IPS-NIHi7 (cell line): ENCODE measurements around the gene SMPD3.
A peak's percentile ranks its signal among the peaks of the same experiment; 100 is the strongest.

Experiments
- DNase-seq: peaks from one replicate; pipeline ENCODE4 v3.0.0; 2012; ENCODE audit warnings: mixed read lengths; ENCODE audit errors: extremely low spot score

The SMPD3 gene

DNA sequence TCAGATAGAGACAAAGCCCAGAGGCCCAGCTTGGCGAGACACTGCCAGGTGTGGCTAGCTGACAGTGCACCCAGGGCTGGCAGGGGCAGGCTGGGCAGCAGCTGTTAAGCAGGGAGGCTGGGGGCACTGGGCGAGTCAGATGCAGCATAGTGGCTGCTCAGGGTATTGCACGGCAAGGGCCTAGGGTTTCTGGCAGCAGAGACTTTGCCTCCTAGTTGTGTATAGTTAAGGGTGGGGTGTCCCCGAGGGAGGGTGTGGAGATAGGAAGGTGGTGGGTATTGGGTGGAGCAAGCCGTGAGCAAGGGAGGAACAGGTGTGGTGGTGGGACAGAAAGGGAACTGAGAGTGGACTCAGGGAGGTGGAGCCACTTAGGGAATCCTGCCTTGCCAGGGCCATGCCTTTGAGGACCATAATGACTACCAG, 66.0 kb downstream of the SMPD3 start:
- DNase-seq, result peak; percentile 73

DNA sequence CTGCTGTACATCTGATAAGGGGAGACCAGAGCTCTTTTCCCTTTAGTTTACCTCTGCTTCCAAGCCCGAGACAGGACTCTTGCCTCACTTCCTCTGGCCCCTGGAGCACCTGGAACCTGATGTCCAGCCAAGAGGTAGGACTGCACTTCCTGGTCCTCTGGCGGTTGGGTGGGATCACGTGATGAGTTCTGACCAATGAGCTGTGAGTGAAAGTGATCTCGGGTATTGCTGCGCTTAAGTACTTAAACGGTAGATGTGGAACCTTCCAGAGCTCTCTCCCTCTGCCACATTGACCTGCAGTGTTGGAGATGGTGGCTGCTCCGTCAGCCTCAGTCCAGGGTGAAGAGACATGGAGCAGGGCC, 67.0 kb downstream of the SMPD3 start:
- DNase-seq, result no peak

DNA sequence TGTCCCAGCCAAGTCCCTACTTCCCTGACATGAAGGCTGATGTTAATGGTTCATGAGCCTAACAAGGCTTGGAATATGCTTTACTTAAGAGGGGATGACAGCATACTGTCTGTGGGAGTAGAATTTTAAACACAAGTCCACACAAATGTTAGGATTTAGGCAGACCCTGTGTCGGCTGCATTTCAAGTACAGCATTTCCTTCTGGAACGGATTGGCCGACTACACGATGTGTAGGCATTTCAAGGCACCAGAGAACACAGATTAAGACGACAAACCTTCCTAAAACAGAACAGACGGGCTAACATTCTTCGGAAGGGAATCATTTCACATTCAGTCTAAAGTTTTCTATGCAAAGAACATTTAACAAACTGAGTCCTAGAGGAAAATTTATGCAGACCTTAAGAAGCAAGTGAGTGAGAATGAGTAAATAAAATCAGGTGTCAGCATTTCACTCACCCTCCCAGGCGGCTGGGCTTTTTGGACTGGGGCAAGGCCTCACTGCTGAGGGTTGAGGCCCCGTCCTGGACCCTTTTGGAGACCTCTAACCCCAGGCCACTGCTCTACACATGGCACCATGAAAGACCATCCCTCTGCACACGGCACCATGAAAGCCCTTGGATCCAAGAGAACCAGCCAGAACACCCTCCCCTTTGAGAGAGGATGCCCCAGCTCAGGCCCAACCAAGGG, 67.5 kb downstream of the SMPD3 start:
- no peak for DNase-seq

DNA sequence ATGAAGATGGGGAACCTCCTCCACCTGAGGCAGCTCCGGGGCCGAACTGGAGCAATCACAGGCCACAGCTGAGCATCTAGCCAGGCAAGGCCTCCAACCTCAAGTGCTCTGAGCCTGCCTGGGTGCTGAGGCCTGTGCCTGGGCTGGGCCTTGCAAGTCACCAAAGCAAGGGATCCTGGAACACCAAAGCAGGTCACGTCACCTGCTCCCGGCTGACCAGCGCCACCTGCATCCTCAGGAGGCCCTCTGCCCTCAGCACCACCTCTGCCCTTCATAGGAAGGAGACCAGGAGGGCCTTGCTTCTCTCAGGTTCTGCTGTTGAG, 68.0 kb downstream of the SMPD3 start:
- no peak for DNase-seq

DNA sequence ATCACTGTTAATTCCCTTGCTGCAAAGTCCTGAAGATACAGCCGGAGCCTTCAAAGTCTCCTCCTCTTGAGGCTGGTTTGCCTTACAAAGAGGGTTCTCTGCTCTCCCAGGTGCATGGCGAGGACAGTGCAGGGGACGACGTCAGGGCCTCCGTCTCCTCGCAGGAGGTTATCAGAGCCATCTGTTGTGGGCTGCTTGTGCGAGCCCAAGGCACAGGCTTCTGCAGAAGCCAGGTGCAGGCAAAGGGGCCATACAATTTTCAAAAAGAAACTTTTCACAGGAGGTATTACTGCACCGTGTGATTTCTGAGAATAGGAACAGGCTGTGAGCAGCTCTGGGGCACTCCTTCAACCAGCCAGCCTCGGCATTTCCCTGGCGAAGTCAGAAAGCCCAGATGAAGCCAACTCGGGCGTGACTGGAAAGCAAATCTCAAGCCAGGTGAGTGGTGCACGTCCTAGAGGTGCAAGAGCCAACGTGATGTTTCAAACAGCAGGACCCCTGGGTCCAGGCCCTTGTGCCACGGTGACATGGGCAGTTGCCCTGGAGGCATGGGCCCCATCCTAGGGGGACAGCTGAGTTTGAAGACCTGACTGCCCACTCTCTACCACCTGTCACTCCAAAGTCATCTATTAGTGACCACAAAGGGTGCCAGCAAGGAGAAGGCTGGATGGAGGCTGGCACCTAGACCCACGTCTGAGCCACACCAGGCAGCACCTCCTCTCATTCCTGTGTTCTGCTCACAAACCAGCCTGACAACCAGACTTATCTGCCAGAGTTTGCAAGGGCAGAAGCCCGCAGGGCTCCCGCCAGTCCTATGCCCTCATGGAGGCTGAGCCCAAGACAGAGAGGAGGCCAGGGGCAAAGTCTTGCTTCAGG, 68.6 kb downstream of the SMPD3 start:
- no peak for DNase-seq

DNA sequence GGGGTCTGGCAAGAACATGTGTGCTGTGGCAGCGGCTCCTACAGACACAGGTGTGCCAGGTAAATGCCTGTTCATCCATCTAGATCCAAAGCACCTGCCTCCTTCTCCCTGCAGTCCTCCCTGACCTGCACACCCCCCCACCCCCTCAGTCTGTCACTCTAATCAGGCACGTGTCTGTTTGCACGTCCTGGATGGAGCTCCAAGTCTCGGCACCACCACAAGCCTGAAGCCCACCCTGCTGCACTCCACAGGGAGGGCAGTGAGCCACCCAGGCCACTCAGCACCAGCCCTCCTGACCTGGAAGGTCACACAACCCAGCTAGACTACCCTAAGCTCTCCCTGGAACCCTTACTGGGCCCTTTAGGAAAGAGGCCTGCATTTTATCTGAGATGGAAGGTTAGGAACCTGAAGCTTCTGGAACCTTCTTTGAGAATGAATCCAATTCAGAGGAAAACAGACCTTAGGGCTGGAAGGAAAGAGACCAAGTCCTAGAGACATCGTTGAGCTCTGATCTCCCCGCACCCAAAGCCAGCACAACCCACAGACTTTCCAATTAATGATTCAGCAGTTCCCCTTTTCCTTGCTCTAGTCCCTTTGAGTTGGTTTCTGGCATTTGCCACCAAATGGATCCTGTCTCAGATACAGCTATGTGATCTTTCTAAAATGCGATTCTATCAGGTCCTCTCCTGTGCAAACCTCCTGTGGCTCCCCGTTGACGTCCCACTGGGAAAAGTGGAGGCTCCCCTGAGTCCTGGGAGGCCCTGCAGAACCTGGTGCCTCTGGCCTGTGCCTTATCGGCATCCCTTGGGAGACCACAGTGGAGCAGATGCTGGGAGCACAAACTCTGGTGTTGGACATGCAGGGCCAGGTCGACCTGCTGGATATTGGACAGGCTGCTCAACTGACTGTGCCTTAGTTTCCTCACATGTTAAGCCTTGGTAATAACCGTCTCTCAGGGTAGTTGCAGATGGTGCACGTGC, 69.6 kb downstream of the SMPD3 start:
- no peak for DNase-seq

DNA sequence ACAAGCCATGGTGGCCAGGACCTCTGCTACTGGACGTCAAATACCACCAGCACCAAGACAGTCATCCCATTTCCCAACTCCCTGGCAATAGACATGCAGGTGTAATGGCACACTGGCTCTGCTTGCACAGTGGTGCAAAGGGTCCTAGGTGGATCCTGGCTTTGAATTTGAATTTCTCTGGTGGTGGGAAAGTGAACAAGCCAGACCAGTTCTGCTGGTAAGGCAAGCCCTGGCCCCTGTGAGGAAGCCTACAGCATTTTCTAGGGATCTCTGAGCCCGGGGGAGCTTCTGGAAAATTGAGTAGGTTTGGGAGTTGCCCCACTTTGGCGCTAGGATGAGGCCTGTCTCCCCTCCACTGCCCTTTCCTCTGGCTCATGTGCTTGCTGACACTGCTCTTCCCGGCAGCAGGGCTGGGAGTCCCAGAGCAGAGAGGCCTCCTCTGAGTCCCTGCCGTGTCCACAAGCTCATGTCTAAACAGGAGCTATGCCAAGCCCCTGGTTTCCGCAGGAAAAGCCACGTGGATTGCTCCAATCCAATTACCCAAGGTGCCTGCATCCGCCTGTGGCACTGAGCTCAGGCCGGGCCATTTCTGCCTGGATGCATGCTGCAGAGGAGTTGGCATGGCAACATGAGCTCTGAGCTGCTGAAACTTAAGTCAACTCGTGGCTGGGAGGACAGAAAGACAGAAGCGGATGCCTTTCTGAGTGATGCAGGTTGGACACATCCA, 70.5 kb downstream of the SMPD3 start:
- no peak for DNase-seq

DNA sequence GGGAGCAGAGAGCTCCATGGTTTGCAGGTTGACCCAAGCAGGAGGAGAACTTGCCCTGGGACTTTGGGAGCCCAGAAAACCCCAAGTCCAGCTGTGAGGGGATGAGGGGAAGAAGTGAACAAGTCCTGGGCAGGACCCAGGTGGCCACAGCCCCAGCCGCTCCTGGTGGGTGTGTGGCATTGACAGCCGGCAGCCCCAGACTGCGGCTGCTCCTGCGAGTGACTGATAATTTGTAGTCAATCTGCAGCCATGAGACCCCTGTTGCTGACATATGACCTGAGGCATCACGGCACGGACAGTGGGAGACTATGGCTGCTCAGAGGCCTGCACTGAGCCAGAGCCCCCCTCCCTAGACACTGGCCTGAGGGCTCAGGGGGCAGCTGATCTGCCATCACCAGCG, 71.1 kb downstream of the SMPD3 start:
- no peak for DNase-seq

DNA sequence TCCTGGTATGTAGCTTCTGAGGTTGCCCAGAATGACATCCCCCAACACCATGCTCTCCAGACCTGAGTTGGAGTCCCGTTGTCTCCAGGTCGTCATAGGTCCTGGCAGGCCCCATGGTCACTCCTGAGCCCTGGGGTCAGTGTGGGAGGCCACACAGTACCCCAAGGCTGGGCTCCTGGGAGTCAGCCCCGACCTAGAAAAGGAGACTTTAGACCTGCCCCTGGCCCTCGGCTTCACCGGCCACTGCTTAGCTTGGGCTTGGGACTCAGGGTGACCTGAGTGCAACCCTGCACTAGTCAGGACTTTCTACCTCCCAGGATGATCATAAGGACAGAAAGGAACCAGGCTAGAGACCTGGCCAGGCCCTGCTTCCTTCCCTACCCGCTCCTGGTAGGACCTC, 71.7 kb downstream of the SMPD3 start:
- no peak for DNase-seq

DNA sequence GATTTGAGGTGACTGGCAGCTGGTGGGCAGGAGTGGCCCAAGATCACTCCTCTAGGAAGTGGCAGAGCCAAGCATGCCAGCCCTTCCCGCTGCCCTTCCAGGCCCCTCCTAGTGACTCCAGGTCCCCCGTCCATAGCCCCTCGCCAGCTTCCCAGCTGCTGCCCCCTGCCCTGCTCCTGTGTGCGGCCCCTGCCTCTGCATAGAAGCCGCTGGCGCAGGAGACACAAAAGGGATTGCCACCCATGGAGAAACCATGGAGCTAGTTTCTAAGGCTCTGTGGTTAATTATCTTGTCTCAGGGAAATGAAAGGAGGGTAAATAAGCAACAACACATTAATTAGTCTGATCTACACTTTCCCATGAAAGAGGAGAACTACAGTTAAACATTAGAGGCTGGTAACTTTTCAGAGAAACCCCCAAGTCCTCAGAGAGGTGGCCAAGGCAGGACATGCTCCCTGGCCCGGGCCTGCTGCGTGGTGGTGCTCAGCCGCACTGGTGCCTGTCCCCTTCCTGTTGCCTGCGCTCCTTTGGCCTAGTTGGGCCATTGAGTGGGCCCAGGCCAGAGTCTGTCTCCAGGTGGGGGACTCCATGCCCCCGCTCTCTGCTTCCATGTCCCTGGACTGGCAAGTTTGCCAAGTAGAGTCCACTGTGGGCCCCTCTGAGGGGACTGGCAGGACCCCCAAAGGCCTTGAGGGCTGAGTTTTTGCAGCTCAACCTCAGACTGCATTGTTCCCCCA, 72.3 kb downstream of the SMPD3 start:
- DNase-seq, result no peak

DNA sequence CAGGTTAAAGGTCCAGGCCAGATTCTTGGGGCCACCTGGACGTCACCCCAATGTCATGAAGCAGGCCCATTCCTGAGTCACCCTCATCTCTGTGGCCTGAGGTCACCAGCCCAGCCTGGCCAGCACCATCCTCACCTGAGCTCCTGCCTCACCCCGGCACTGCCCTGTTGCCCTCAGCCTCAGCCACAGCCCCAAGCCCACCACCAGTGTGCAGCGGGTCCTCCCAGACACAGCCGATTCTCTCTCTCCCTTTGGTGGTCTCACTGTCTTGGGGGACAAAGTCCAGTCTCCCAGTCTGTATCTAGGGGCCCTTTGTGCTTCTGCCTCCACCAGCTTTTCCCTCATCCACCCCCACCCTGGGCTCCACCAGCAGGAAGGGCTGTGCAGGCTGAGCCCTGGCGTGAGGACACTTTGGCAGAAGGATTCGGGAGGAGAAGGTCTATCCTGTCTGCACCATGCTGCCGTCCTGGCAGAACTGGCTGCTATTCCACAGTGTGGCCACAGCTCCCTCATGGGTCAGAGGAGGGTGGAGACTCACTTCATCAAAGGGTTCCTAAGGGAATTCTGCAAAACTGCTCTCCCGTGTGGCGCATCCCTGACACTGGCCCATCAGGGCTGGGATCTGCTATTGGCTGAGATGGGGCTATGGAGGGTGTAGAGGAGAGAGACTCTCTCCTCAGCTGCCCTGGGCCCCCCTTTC, 73.2 kb downstream of the SMPD3 start:
- no peak for DNase-seq

DNA sequence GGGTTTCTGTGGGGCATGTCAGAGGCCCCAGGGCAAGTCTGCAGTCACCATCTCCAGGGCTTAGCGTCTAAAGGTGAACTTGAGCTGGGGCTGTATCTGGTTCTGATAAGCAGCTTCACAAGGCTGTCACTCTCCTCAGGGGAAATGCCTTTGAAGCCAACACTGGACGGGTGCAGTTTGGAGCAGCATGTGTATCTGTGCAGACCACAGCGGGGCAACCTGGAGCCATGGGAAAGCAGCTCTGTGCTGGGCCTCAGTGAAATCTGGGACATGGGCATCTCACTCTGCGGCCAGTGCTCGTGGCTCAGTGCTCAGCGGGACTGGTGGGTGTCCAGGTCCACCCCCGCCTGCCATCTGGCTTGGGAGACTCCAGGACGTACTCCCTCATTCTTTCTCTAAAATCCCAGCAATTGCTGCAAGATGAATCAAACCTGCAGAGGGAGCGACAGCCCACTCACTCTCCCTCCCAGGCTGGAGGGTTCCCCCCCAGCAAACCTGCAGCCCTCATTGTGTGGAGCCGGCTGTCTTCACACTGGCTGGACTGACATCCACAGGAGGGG, 74.0 kb downstream of the SMPD3 start:
- DNase-seq, result no peak

DNA sequence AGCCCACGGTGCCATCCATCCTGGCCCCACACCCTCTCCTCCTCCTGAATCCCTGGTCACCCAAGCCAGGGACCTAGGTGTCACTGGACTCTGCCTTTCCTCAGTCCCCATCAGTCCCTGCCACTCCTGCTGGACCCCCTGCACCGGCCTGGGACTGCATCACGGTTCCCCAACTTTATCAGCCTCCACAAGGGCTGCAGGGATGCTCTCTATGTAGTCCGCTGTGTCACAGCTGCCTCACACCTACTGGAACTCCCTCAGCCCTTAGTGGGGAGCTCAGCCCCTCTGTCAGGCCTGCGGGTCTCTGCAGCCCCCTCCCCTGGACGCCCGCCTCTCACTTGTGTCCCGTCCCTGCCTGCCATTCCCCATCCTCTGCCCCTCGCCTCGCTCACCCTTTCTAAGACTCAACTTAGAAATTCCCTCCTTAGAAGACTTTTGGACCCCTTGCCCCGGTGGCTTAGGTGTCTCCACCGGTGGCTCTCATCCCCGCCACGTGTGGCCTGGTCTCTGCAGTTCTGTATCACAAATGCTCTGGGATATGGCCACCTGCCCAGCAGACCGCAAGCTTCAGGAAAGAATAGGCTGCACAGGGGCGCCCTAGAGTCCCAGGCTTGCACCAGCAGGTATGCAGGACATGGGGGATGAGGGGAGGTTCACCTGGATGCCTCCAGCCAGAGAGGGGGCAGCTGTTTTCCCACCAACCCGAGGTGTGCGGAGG, 74.6 kb downstream of the SMPD3 start:
- no peak for DNase-seq

DNA sequence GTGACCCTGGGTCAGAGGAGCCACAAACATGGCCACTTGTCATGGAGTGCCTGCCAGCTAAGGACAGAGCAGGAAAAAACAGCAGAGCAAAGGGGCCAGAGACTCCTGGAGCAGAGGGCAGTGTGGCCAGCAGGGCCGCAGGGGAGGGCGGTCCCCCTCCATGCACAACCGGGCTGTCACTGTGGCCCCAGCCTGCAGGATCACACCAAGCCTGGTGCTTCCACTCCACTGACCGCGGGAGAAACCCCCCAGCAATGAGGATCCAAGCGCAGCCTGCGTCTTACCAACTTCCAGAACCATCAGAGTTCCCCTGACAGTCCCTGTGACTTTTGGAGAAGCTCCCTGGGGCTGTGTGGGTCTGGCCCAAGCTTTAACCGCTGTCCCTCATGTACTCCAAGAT, 75.5 kb downstream of the SMPD3 start:
- no peak for DNase-seq

DNA sequence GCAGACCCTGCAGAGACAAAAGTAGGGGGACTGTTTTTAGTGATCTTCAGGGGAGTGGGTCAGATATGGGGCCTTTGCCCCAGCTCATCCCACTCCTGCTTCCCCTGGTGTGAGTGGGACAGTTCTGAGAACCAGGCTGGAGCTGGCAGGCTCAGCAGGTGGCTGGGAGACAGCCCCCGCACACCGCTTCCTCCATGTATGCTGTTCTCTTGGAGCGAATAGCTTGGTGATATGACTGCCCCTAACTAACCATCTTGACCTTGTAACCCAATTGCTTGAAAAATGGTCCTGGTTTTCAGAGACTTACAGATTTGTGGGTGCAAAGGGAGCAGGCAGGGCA, 76.0 kb downstream of the SMPD3 start:
- DNase-seq, result no peak

DNA sequence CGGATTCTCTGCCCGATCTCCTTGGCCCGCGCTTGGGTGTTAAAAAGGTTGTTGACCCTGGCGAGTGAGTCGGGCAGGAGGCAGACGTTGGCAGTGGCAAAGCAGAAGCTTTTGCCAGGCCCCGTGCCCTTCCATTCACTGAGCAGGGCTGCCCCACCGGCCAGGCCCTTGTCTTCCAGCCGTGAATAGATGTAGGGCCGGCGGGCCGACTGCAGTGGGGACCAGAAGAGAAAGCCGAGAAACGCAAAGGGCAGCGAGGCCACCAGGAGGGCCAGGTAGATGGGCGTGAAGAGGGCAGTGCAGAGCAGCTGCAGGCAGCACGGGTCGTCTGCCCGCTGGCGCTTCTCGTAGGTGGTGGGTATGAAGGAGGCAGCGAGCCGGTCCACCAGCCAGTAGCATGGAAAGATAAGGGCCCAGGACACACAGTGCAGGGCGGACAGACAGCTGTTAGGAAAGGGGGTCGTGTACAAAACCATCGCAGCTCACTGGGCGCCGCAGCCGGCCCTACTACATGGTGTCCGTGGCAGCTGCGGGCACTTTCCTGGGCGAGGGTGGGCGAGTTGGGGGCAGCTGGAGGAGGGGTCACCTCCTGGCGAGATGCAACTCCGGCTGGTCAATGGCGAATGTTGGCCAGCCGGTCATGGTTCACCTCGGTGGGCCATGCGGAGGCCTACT, 76.5 kb downstream of the SMPD3 start:
- DNase-seq, result no peak

DNA sequence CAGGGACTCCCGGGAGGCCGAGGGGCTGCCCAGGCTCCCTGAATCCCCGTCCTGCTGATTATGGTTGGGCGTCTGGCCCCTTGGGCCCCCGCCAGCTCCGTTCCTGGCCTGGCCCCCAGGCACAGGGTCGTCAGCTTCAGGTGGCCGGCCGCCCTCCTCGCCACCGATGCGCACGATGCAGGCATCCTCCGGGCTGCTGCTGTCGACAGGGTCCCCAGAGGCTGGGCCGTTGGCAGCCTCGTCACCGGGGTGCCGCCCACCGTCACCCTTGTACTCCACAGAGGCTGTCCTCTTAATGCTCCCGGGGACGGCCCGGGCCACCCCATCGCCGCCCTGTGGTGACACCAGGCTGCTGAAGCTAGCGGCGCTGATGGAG, 77.0 kb downstream of the SMPD3 start:
- DNase-seq, result no peak

DNA sequence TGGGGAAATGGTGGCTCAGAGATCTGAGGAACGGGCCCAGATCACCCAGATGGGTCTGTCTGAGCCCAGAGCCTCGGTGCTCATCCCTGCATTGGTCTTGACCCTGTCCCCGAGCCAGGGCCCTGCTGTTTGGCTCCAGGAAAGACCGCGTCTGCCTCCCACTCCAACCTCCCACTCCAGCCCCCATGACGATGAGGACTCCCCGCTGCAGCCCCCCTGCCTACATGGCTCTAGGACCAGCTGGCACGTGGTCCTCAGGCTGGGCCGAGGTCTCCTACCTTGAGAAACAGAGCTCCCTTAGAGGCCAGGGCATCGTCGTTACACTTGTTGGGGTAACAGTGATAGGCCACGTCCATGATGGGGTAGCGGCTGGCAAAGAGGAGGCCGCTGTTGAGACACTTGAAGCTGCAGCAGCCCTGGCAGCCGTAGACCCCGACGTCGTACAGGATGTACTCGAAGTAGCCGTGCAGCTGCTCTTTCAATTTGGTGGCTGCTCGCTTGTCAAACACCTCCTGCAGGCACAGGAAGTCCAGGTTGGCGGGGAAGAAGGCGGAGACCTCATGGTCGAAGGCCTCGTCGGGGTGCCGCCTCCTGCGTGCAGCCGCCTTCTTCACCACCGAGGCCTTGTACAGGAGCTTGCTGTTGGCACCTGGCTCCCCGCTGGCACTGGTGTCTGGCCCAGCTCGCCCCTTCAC, 77.6 kb downstream of the SMPD3 start:
- DNase-seq, result no peak
